Medulla oblongata (tissue), 1 donor: ENCODE results near the gene SLC44A4.
"Not testable (repeated sequence)": the region's sequence is repeated elsewhere in the genome, so short reads cannot be mapped to it uniquely, and the experiment has no call there.

ENCODE experiments used
- DNase-seq: peaks from one replicate; pipeline ENCODE4 v3.0.0-alpha.2; 2015; ENCODE audit errors: extremely low spot score

Gene SLC44A4

DNA sequence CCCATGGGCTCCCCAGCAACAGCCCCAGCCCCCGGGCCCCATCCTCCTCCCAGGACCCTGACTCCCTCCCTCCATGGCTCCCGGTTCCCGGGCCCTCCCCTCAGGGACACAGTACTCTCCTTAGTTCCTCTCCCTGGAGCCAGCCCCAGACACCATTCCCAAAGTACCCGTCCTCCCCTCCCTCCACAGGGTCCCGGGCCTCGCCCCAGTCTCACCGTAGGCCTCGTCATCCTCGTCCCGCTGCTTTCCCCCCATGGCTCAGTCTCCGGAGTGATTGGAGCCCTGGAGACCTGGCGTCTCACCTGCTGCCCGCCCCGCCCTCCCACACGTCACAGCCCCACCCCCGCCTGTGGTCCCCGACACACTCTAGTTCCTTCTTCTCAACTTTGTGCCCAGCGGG, at the start of gene SLC44A4:
Gene SLC44A4 (minus strand): TSS at position 272 of the 400 bp plus-strand sequence. CDS start 17 bp downstream, at position 255.
- DNase-seq: no peak

DNA sequence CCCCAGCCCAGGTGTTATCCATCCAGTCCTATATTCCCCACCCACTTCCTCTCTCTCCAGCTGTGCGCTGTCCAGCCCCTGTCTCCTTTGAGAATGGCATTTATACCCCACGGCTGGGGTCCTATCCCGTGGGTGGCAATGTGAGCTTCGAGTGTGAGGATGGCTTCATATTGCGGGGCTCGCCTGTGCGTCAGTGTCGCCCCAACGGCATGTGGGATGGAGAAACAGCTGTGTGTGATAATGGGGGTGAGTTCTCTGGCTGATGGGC, 49.8 kb upstream of the SLC44A4 start:
- DNase-seq: no peak

GRCh38 chr6:31927863-31928671, 49.3 kb upstream of the SLC44A4 start:
- no peak for DNase-seq

- no peak for DNase-seq
These were observed 48.6 kb upstream of the SLC44A4 start, which contains the start of gene C2 for GRCh38 chr6:31927242-31927862. C2 (plus strand) TSS chr6:31927717; CDS start chr6:31927753, 36 bp downstream.

GRCh38 chr6:31922942-31923341, 44.1 kb upstream of the SLC44A4 start:
- DNase-seq: no peak

DNA sequence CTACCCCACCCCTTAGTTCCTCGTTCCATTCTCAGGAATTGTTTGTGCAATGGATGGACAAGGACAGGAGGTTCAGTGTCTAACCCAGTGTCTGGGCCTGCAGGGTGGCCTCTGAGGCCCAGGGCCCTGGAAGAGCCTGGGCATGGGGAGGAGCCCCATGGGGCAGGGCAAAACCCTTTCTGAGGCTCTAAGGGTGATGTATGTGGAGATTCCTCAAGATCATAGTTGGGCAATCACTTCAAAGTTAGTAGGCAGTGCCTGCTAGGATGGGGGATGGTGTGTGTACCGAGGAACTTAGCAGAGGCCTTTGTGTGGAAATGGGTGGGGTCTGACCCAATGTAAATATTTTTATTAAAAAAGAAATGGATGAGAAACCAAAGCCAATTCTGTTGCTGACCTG, 42.0 kb upstream of the SLC44A4 start:
- DNase-seq: no peak

- no peak for DNase-seq
These were observed 41.0 kb upstream of the SLC44A4 start for GRCh38 chr6:31919624-31920303.

GRCh38 chr6:31918069-31918720, 39.4 kb upstream of the SLC44A4 start:
- DNase-seq: no peak

- no peak for DNase-seq
These were observed 37.0 kb upstream of the SLC44A4 start for GRCh38 chr6:31915756-31916155.

DNA sequence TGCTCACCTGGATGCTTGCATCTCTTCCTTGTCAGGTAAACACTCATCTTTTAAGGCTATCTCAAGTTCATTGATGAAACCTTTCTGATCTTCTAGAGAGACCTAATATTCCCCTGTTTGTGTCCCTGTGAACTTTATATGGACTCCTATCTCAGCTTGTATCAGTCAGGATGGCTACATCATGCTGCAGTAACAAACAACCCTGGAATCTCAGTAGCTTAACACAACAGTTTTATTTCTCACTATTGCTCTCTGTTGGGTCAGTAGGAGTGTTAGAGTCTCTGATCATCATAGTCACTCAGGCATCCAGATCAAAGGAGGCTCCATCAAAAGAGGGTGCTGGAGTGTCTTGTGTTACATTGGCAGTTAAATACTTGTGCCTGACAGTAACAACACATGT, 36.6 kb upstream of the SLC44A4 start:
- DNase-seq: no peak

DNA sequence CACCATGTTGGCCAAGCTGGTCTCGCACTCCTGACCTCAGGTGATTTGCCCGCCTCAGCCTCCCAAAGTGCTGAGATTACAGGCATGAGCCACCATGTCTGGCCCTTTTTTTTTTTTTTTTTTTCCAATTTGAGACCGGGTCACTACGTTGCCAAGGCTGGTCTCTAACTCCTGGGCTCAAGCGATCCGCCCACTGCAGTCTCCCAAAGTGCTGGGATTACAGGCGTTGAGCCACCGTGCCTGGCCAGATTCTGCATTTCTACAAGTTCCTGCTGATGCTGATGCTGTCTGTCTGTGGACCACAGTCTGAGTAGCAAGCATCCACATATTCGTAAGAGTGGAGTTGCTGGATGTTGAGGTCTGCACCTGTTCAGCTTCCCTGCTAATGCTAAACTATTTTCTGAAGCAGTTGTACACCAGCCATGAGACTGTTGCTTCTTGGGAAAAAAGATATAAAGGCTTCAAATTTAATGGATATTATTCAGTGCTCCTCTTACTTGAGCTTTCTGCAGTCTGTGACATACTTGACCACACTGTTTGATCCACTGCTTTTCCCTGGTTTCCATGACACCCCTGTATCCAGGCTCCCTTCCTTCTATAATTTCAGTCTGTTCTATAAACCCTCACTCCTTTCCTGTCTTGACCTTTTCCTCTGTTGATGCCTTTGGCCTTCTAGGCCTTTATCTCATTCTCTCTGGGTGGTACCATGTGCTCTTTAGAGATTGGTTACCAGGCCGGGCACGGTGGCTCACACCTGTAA, 33.2 kb upstream of the SLC44A4 start:
- DNase-seq: no peak

GRCh38 chr6:31909298-31909697, 30.5 kb upstream of the SLC44A4 start:
- not testable (repeated sequence) for DNase-seq

GRCh38 chr6:31908791-31909190, 30.0 kb upstream of the SLC44A4 start:
- DNase-seq: no peak

- not testable (repeated sequence) for DNase-seq
These were observed 29.5 kb upstream of the SLC44A4 start for GRCh38 chr6:31908255-31908654.

GRCh38 chr6:31907158-31907813, 28.5 kb upstream of the SLC44A4 start:
- DNase-seq: no peak

- DNase-seq: not testable (repeated sequence)
These were observed 27.9 kb upstream of the SLC44A4 start for GRCh38 chr6:31906727-31907126.

DNA sequence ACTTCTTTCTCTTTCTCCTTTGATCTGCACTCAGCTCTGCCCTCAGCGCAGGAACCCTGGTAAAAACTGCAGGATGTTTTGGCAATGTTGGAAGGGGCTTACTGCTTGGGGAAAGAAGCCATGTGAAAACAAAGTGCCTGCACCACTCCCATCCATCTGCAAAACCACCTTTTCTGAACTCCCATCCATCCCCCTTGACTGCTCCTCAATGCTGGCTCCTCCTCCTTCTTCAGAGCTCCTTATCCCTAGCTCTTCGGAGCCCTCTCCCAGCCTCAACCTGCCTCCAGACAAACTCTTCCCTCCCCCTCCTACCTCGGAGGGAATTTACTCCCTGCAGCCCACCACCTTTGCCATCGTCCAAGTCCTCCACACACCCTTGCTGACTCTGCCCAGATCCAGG, 27.3 kb upstream of the SLC44A4 start:
- DNase-seq: no peak

DNA sequence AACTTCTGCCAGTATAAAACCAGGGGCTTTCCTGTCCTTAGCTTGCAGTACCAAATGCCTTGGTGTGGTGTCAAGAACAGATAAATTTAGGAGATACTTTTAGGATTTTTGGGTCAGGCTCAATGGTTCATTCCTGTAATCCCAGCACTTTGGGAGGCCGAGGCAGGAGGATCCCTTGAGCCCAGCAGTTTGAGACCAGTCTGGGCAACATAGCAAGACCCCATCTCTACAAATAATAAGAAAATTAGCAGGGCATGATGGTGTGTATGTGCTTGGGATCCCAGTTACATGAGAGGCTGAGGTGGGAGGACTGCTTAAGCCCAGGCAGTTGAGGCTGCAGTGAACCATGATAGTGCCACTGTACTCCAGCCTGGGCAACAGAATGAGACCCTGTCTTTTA, 26.2 kb upstream of the SLC44A4 start:
- no peak for DNase-seq

DNA sequence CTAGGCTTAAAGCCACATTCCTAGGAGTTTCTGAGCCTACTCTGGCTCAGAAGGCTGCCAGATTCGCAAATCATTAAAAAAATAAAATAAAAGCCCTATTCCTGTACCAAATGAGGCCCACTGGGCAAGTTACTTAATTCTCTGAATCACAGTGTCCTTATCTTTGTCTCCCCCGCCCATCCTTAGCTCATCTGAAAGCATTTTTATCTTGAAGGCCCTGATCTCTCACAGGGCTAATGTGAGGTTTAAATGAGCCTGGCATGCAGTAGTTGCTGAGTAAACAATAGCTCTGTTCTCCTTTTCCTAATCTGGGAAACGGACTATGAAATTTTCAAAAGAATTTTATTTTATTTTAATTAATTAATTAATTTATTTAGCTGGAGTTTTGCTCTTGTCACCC, 25.2 kb upstream of the SLC44A4 start:
- no peak for DNase-seq

GRCh38 chr6:31901953-31902643, 23.3 kb upstream of the SLC44A4 start, which contains the start of gene ZBTB12:
ZBTB12 (minus strand) TSS chr6:31902086; CDS start chr6:31901305, 781 bp downstream.
- peak; percentile 97 for DNase-seq
